NCI-H1092 (cell line): ENCODE results near the gene INPP5A.
"Not testable (repeated sequence)": the region's sequence is repeated elsewhere in the genome, so short reads cannot be mapped to it uniquely, and the experiment has no call there.

Experiments used
- DNase-seq: peaks from one replicate; lab custom pipeline; 2025; lab: John Stamatoyannopoulos, UW

INPP5A gene

GRCh38 chr10:132550366-132551092 lies 12.9 kb downstream of the INPP5A start:
- no peak for DNase-seq

GRCh38 chr10:132551093-132551807 lies 13.7 kb downstream of the INPP5A start:
- DNase-seq = no peak

DNA sequence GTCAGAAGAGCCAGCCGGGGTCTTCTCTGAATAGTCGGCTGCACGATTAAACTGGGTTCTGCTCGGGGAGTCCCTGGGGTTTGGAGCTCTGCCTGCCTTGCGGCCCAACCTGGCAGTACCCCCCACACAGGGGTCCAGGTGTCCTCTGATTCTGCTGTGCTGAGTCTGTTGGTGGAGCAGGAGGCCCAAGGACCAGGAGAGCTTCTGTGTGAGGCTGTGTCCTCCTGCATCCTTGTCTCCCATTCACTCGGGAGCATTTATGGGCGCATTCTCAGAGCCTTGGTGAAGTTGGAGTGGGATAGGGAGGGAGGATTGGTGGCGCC lies 14.2 kb downstream of the INPP5A start:
- DNase-seq = no peak

DNA sequence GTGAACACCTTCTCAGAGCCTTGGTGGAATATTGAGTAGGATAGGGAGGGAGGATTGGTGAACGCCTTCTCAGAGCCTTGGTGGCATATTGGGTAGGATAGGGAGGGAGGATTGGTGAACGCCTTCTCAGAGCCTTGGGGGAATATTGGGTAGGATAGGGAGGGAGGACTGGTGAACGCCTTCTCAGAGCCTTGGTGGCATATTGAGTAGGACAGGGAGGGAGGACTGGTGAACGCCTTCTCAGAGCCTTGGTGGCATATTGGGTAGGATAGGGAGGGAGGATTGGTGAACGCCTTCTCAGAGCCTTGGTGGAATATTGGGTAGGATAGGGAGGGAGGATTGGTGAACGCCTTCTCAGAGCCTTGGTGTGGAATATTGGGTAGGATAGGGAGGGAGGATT lies 15.0 kb downstream of the INPP5A start:
- not testable (repeated sequence) for DNase-seq

DNA sequence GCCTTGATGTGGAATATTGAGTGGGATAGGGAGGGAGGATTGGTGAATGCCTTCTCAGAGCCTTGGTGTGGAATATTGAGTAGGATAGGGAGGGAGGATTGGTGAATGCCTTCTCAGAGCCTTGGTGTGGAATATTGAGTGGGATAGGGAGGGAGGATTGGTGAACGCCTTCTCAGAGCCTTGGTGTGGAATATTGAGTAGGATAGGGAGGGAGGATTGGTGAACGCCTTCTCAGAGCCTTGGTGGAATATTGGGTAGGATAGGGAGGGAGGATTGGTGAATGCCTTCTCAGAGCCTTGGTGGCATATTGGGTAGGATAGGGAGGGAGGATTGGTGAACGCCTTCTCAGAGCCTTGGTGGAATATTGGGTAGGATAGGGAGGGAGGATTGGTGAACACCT lies 16.0 kb downstream of the INPP5A start:
- DNase-seq = not testable (repeated sequence)

DNA sequence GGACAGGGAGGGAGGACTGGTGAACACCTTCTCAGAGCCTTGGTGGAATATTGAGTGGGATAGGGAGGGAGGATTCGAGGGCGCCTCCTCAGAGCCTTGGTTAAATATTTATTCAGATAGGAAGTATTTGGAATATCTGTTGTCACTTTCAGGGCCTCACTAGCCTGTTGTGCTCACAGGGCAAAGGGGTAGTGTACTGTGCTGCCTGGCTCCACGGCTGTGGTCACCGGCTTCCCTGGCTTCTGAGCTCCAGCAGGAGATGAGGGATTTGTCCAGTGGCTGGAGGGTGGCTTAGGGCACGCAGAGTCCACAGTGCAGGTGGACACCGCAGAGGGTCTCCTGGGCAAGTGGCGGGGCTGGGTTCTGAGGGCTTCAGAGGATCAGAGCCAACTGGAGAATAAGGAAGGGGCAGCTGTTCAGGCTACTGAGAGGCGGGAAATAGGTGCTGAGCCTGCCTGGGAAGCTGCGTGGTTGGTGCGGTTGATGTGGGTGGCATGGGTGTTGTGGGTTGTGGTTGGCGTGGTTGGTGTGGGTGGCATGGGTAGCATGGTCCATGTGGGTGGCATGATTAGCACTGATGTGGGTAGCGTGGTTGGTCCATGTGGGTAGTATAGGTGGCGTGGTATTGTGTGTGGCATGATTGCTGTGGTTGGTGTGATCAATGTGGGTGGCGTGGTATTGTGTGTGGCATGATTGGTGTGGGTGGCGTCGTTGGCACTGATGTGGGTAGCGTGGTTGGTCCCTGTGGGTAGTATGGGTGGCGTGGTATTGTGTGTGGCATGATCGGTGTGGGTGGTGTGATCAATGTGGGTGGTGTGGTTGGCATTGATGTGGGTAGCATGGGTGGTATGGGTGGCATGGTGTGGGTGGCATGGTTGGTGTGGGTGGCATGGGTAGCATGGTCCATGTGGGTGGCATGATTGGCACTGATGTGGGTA lies 16.7 kb downstream of the INPP5A start:
- DNase-seq = no peak

- DNase-seq = no peak
Observed at GRCh38 chr10:132554991-132555647, 17.5 kb downstream of the INPP5A start.

GRCh38 chr10:132555648-132556575 lies 18.3 kb downstream of the INPP5A start:
- DNase-seq = no peak

DNA sequence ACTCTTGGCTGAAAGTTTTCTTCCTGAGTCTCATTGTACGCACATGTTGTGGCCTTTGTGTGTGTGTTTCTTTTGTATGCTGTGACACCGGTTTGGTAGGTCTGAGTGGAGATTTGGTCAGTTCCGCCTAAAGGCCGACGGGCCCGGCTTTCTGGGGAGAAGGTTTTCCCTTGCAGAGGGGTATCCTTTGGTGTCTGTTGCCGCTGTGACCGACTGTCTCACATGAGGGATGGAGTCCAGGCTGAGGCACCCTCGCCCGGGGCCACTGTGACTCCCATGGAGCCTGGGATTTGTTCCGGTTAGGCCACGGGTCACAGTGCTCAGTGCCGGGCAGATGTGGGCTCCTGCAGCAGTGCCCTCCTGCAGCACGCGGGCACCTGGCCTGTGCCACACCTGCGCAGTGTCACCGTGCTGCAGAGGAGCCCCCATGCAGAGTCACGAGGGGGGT lies 19.4 kb downstream of the INPP5A start:
- DNase-seq = no peak

- no peak for DNase-seq
Observed at GRCh38 chr10:132557696-132558515, 20.3 kb downstream of the INPP5A start.

GRCh38 chr10:132558516-132559413 lies 21.2 kb downstream of the INPP5A start:
- no peak for DNase-seq

- no peak for DNase-seq
Observed at GRCh38 chr10:132559538-132559937, 22.0 kb downstream of the INPP5A start.

DNA sequence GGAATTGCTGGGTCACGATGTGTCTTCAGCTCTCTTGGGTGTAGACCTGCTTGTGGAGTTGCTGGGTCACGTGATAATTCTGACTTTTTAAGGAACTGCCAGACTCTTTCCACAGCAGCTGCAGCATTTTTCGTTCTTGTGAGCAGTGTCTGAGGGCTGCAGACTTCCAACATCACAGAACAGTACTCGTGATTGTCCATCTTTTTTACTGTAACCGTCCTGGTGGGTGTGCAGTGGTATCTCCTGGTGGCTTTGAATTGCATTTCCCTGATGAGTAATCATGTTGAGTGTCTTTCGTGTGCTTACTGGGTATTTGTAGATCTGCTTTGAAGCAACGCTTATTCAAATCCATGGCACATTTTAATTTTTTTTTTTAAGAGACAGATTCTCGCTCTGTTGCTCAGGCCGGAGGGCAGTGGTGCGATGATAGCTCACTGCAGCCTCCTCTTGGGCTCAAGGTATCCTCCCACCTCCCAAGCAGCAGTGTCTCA lies 22.7 kb downstream of the INPP5A start:
- no peak for DNase-seq

DNA sequence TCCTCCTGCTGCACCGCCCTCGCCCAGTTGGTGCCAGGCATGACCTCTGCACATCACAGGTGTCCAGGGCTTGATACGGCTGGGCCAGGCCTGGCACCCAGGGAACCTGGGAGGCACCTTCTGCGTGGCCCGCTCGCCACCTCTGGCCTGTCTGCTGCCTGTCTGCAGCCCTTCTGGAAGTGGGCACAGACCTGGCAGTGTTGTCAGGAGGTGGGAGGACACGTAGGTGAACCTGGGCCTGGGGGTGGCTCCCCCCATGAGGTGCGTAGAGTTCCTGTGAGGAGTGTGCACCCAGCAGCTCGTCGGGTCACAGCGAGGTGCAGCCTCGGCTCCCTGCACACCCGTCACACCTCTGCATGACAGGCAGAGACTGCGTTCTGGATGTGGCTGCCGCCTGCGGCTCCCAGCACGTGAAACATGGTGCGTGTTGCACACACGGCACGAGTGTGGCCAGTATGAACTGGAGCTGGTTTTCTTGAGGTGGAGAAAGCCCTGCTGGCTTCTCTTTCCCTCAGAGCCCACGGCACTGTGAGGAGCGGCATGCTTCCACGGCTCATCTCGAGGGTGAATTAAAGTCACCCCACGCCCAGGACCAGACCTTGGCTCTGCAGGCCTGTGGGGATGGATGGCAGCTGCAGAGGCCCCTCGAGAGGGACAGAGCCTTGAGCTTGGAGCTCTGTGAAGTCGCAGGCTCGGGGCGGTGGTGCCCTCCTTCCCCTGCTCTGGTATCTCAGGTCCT lies 24.8 kb downstream of the INPP5A start:
- no peak for DNase-seq

DNA sequence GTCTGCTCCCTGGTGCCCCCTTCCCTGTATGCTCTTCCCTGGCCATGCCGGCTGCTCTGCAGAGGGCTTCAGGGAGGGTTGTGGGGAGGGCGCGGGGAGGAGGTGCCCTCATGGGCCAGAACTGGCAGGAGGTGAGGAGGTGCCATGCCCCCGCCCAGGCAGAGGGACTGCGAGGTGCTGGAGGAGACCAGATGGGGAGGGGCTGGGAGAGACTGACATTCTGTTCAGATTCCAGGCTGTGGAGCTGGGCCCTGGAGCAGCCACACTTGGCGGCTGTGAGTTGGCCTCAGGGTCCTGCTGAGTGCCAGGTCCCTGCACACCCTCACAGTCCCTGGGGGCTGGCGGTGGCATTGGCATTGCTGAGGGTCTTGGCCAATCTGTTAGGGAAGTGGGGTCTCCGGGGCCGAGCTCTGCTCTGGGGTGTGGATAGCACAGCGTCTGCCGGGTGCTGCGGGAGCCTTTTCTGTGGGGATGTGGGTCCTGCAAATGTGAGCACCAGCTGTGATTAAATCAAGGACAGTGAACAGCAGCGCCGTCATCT lies 25.4 kb downstream of the INPP5A start:
- no peak for DNase-seq

- DNase-seq = no peak
Observed at GRCh38 chr10:132563485-132564248, 26.1 kb downstream of the INPP5A start.

- DNase-seq = no peak
Observed at GRCh38 chr10:132564249-132564605, 26.6 kb downstream of the INPP5A start.
